ENCODE measurements around the gene NDUFB8.

GRCh38 chr10:100507357-100507732 lies 22.3 kb downstream of the NDUFB8 start:
- TF ChIP-seq CTCF (IDR thresholded peaks at IDR 0.05) (no peak), POLR2A (IDR thresholded peaks at IDR 0.05) (no peak)

Data from esophagus squamous epithelium (tissue), 4 donors.